ENCODE measurements around the gene AP1B1.

DNA sequence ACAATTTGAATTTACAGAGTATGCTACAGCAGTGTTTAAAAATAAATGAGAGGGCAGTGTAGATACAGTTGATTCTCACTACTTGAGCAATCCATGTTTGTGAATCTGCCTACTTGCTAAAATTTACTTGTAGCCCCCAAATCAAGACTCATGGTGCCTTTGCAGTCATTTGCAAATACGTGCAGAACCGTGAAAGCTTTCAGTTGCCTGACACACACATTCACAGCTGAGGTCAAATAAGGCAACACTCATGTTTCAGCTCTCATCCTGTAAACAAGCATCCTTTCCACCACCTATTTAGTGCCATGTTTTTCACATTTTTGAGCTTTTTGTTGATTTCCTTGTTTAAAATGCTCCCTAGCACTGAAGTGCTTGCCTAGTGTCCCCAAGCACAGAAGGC is 40.3 kb downstream of the AP1B1 start:
- TF ChIP-seq, protein P1, sequence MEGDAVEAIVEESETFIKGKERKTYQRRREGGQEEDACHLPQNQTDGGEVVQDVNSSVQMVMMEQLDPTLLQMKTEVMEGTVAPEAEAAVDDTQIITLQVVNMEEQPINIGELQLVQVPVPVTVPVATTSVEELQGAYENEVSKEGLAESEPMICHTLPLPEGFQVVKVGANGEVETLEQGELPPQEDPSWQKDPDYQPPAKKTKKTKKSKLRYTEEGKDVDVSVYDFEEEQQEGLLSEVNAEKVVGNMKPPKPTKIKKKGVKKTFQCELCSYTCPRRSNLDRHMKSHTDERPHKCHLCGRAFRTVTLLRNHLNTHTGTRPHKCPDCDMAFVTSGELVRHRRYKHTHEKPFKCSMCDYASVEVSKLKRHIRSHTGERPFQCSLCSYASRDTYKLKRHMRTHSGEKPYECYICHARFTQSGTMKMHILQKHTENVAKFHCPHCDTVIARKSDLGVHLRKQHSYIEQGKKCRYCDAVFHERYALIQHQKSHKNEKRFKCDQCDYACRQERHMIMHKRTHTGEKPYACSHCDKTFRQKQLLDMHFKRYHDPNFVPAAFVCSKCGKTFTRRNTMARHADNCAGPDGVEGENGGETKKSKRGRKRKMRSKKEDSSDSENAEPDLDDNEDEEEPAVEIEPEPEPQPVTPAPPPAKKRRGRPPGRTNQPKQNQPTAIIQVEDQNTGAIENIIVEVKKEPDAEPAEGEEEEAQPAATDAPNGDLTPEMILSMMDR (conservative IDR thresholded peaks at IDR 0.05 in 1 of 2, IDR thresholded peaks at IDR 0.05 in 1 of 2; ENCODE audit: low read depth in 1 of 2, low read length in 2 of 2) = no peak
- no peak for TF ChIP-seq EZH2 (IDR thresholded peaks at IDR 0.05; ENCODE audit: low read length, missing control alignments)
